Astrocyte (in vitro differentiated cells and primary cell): ENCODE data around the gene VRK2.

Experiments
- EZH2 ChIP-seq: IDR thresholded peaks from 2 replicates; pipeline ENCODE4 v1.6.1; 2012; ENCODE audit warnings: mild to moderate bottlenecking, low read length, inconsistent platforms; ENCODE audit not compliant: insufficient read depth
- TF ChIP-seq, protein P1 (sequence below): IDR thresholded peaks from 2 replicates; pipeline ENCODE4 v1.5.1; 2011; ENCODE audit warnings: low read depth, mild to moderate bottlenecking, inconsistent platforms, low read length, moderate library complexity; ENCODE audit not compliant: insufficient read depth

GRCh38 chr2:58097025-58097424 is 50.4 kb downstream of the VRK2 start:
- TF ChIP-seq EZH2: no peak
- TF ChIP-seq, protein P1, sequence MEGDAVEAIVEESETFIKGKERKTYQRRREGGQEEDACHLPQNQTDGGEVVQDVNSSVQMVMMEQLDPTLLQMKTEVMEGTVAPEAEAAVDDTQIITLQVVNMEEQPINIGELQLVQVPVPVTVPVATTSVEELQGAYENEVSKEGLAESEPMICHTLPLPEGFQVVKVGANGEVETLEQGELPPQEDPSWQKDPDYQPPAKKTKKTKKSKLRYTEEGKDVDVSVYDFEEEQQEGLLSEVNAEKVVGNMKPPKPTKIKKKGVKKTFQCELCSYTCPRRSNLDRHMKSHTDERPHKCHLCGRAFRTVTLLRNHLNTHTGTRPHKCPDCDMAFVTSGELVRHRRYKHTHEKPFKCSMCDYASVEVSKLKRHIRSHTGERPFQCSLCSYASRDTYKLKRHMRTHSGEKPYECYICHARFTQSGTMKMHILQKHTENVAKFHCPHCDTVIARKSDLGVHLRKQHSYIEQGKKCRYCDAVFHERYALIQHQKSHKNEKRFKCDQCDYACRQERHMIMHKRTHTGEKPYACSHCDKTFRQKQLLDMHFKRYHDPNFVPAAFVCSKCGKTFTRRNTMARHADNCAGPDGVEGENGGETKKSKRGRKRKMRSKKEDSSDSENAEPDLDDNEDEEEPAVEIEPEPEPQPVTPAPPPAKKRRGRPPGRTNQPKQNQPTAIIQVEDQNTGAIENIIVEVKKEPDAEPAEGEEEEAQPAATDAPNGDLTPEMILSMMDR: no peak
